ENCODE data around the gene ZNF141. TPM values are rescaled to one million over a fixed set of nuclear protein-coding genes. Genes with fewer than 3 reads are reported as not detected.
"Not testable (repeated sequence)": the region's sequence is repeated elsewhere in the genome, so short reads cannot be mapped to it uniquely, and the experiment has no call there.

ZNF141 gene
- total RNA-seq, 1 experiment from 2014 or later, result 1.2 TPM

GRCh38 chr4:385934-386707, 48.5 kb downstream of the ZNF141 start:
- DNase-seq (ENCODE audit: low spot score), result no peak

- no peak for DNase-seq (ENCODE audit: low spot score)
Measured at GRCh38 chr4:386708-387105, 49.1 kb downstream of the ZNF141 start.

DNA sequence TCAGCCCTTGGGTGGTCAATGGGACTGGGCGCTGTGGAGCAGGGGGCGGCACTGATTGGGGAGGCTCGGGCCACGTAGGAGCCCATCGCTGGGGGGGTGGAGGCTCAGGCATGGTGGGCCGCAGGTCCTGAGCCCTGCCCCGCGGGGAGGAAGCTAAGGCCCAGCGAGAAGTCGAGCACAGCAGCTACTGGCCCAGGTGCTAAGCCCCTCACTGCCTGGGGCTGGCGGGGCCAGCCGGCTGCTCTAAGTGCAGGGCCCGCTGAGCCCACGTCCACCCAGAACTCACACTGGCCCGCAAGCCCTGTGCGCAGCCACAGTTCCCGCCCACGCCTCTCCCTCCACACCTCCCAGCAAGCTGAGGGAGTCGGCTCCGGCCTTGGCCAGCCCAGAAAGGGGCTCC, 66.4 kb downstream of the ZNF141 start:
- no peak for DNase-seq (ENCODE audit: low spot score)

DNA sequence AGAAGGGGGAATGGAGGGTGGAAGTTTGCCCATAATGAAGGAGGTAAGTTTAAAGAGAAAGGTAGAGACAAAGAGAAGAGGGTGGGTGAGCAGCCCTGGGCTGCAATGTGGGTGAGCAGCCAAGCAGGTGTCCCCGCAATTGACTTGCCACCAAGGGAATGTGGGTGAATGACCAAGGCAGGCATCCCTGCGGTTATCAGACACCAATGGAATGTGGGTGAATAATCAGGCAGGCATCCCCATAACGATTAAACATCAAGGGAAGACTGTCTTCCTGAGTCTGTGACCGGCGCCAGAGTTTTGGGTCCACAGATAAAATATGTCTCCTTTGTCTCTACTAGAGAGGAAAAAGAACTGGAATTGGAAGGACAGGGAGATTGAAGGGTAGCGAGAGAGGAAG, 70.7 kb downstream of the ZNF141 start:
- not testable (repeated sequence) for DNase-seq (ENCODE audit: low spot score)

DNA sequence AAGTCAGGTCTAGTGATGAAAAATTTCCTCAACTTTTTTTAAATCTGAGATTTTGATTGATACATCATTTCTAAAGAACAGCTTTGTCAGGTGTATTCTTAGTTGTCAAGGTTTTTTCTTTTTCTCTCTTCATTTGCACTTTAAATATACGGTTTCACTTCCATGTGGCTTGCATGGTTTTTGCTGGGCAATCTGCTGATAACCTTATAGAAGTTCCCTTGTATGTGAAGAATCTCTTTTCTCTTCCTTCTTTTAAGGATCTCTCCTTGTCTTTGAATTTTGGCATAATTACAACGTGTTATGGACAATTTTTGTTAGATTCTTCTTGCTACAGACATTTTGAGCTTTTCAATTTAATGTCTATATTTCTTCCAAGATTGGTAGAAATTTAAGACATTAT, 85.0 kb downstream of the ZNF141 start:
- DNase-seq (ENCODE audit: low spot score), result no peak

Other genes with a start within 250 kb of the ZNF141 start
- 0.02 TPM in 1 of 2 replicates, not detected in the other for gene ZNF718, start 213.3 kb upstream of the ZNF141 start, total RNA-seq (2014; rRNA removed; shearing (Covaris generic))
- gene ZNF732, start 32.3 kb upstream of the ZNF141 start, total RNA-seq (2014; rRNA removed; shearing (Covaris generic)), result 0.10 and 0.66 TPM in 2 replicates
- gene ZNF721, start 161.3 kb downstream of the ZNF141 start, total RNA-seq (2014; rRNA removed; shearing (Covaris generic)), result 9.8 and 16.0 TPM in 2 replicates
- 27.7 and 54.0 TPM in 2 replicates for gene PIGG, start 161.4 kb downstream of the ZNF141 start, total RNA-seq (2014; rRNA removed; shearing (Covaris generic))
- 0.08 TPM in 1 of 2 replicates, not detected in the other for gene TMEM271, start 238.5 kb downstream of the ZNF141 start, total RNA-seq (2014; rRNA removed; shearing (Covaris generic))